Kidney epithelial cell (primary cell): ENCODE data around the gene MAP3K14. TPM values are rescaled to one million over a fixed set of nuclear protein-coding genes. Genes with fewer than 3 reads are reported as not detected.
A peak's percentile ranks its signal among the peaks of the same experiment; 100 is the strongest.

Source experiments
- DNase-seq: peaks from one replicate; pipeline ENCODE4 v3.0.0-alpha.2; 2010; ENCODE audit warnings: low read depth
- H3K27me3 ChIP-seq: 2 replicates; pipeline ENCODE4 v1.6.0; 2011; ENCODE audit warnings: low read length; ENCODE audit not compliant: control insufficient read depth, insufficient read depth
- H3K36me3 ChIP-seq: 2 replicates; pipeline ENCODE4 v1.5.1; 2011; ENCODE audit warnings: low read length; ENCODE audit not compliant: control insufficient read depth, insufficient read depth
- H3K4me3 ChIP-seq: 2 replicates; pipeline ENCODE4 v1.5.1; 2011; ENCODE audit warnings: low read depth, mild to moderate bottlenecking, control low read depth, low read length
- total RNA-seq: library from RNA; depleted of rRNA; stranded (reverse); fragments of >200 nt; gene quantifications from 2 replicates; pipeline ENCODE4 v1.2.3, GENCODE V29; 2015
- TF ChIP-seq, protein P1 (sequence below): IDR thresholded peaks from 2 replicates; pipeline ENCODE4 v1.5.1; 2011; ENCODE audit warnings: mild to moderate bottlenecking, moderate library complexity, low read length, control low read depth, inconsistent platforms; ENCODE audit not compliant: insufficient read depth, poor library complexity, severe bottlenecking

Gene MAP3K14
- total RNA-seq, 1 donor from 2014 or later, result 3.8 TPM

DNA sequence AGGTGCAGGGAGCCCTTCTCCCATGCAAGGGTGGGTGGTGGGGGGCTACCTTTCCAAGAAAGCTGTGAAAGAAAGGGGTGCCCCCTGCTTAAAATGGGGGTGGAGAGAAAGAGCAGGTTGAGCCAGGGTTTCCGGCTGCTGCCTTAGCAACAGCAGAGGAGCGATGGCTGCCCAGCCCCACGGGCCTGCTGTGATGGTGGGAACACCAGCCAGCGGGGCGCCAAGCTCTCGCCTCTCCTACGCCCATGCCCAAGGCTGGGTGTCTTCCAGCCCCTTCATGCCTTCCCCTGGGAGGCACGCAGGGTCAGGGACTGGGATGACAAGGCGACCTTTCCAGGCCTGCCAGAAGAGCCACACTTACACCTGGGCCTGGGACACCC, 92.2 kb downstream of the MAP3K14 start:
- no peak for DNase-seq
- no peaks in the 10 kb centered on the region for H3K36me3 ChIP-seq
- H3K4me3 ChIP-seq, result no peak overlapping the region
- peaks cover 2% of the 10 kb centered on the region for H3K27me3 ChIP-seq
- TF ChIP-seq, protein P1, sequence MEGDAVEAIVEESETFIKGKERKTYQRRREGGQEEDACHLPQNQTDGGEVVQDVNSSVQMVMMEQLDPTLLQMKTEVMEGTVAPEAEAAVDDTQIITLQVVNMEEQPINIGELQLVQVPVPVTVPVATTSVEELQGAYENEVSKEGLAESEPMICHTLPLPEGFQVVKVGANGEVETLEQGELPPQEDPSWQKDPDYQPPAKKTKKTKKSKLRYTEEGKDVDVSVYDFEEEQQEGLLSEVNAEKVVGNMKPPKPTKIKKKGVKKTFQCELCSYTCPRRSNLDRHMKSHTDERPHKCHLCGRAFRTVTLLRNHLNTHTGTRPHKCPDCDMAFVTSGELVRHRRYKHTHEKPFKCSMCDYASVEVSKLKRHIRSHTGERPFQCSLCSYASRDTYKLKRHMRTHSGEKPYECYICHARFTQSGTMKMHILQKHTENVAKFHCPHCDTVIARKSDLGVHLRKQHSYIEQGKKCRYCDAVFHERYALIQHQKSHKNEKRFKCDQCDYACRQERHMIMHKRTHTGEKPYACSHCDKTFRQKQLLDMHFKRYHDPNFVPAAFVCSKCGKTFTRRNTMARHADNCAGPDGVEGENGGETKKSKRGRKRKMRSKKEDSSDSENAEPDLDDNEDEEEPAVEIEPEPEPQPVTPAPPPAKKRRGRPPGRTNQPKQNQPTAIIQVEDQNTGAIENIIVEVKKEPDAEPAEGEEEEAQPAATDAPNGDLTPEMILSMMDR, result no peak

DNA sequence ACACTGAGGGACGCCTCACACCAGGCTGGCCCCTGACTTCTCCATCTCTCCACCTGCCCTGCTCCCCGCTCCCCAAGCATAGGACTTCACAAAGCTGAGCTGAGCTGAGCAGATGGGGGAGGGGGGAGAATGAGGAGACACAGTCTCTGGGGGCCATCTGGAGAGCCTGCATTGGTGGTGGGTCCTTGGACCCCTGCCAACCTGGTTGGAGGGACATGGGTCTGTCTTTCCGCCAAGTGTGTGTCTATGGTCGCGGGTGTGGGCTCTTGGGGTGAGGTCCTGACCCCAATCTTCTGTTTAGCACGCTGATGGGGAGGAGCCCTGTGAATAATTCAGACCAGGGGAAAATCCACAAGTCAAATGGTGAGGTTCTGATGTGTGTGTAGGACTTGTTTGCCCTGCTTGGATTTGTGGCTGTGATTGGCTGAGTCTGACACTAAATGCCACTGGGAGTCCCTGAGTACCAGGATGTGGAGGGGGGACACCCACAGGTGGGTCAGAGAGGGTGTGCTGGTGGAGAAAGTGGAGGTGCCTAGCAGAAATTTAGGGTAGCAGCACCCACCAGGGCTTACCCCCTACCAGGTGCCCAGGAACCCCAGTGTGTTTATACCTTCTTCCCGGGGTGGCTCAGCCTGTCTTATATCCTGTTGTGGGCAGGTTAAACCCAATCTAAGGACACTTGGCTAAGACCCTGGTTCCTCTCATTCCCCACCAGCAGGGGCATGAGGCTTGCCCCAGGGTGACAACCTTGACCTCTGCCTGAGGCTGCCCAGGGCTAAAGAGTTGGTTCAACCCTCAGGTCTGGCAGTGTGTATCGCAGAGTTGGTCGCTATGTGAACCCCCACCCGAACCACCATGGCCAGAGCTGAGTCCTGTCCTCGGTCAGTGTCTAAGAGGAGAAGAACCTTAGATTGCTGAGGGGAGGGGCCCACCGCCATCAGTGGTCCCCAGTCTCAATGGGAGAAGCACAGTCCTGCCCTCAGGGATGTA, 93.0 kb downstream of the MAP3K14 start:
- TF ChIP-seq, protein P1, result no peak
- peaks cover 2% of the 10 kb centered on the region for H3K27me3 ChIP-seq

DNA sequence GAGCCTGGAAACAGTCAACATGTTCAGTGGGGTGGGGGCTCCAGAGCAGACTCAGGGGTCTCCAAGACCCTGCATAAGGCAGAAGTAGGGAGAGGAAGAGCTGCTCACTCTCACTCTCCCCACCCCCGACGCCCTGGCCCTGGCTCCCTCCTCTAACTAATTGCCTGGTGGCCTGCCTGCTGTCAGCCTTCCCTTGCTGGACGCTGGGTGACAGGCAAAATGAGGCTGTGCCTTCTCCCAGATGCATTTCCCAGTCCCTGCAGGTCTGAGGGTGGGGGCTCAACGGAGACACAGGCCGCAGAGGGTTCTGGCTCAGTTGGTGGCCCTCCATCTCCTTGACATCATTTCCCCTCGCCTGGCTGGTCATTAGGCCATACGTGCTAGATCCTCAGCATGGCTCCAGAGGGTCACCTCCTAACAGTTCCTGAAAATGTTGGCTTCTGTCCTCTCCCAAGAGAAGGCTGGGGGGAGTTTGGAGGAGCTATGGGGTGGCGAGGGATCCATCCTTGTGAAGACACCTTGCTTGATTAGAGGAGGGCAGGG, 93.8 kb downstream of the MAP3K14 start:
- TF ChIP-seq, protein P1, result no peak
- no peak for DNase-seq
- Histone ChIP-seq H3K36me3 (no peaks in the 10 kb centered on the region), H3K27me3 (peaks cover 2% of the 10 kb centered on the region), H3K4me3 (no peak overlapping the region)

More for the DNA sequence above, 93.0 kb downstream of the MAP3K14 start:
- Histone ChIP-seq H3K36me3 (no peaks in the 10 kb centered on the region), H3K4me3 (no peak overlapping the region)
- DNase-seq, result no peak

DNA sequence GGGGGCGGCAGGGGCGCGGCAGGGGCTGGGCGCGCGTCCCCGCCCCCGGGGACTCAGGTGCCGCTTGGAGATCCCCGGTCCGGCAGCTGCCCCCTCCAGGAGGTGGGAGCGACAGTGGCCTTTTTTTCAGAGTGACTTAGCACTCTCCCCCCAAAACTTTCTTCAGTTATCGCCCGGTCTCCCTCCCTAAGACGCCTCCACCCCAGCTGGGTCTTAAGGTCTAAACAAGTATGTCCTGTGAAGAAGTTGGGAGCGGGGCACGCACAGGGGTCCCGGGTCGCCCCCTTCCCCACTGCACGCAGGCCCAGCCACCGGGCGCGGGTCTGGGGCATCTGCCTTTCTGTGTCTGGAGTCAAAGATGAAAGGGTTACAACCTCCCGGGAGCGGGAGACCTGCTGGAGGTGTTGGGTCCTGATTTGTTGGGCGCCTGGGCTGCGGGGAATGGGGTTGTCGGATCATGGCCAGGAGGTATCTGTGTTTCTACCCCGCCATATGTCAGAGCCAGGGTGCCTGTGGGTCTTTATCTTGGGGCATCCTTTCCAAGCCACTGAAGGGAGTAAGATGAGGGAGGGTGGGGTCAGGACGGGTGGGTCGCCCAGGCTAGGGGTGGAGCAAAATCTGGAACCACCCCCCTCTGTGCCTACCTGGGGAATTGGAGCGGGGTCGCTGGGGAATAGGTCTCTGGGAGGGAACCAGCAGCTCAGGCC, 94.4 kb downstream of the MAP3K14 start:
- DNase-seq, result no peak
- no peaks in the 10 kb centered on the region for H3K36me3 ChIP-seq
- peaks cover 2% of the 10 kb centered on the region for H3K27me3 ChIP-seq
- TF ChIP-seq, protein P1, result no peak
- H3K4me3 ChIP-seq, result peak overlapping the region; percentile 54

DNA sequence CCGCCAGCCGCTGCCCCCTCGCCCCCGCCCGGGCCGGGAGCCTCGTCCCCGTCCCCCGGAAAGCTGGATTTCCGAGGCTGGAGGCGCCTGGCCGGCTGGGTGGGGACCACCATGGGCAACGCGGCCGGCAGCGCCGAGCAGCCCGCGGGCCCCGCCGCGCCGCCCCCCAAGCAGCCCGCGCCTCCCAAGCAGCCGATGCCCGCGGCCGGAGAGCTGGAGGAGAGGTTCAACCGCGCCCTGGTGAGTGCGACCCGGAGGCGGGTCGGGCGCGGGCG, 94.9 kb downstream of the MAP3K14 start:
- TF ChIP-seq, protein P1, result no peak
- no peaks in the 10 kb centered on the region for H3K36me3 ChIP-seq
- peak overlapping the region; percentile 54 for H3K4me3 ChIP-seq
- DNase-seq, result no peak
- H3K27me3 ChIP-seq, result peaks cover 2% of the 10 kb centered on the region
